KOPT-K1 (cell line): ENCODE results near the gene KCNT1.

Experiments
- H3K27ac ChIP-seq: fragments of 200-600 bp; sonication (generic); 2 replicates; pipeline ENCODE4 v1.5.1; 2016; ENCODE audit warnings: antibody characterized with exemption, mild to moderate bottlenecking, low read depth, low read length; ENCODE audit not compliant: poor library complexity, severe bottlenecking
- H3K36me3 ChIP-seq: fragments of 200-600 bp; sonication (generic); 2 replicates; pipeline ENCODE4 v1.5.1; 2017; ENCODE audit warnings: antibody characterized with exemption, mild to moderate bottlenecking, low read length, moderate library complexity; ENCODE audit not compliant: insufficient read depth
- H3K9me3 ChIP-seq: fragments of 200-600 bp; sonication (generic); 2 replicates; pipeline ENCODE4 v1.5.1; 2017; ENCODE audit warnings: antibody characterized with exemption, low read length, mild to moderate bottlenecking; ENCODE audit not compliant: insufficient read depth, poor library complexity, severe bottlenecking

KCNT1 gene

DNA sequence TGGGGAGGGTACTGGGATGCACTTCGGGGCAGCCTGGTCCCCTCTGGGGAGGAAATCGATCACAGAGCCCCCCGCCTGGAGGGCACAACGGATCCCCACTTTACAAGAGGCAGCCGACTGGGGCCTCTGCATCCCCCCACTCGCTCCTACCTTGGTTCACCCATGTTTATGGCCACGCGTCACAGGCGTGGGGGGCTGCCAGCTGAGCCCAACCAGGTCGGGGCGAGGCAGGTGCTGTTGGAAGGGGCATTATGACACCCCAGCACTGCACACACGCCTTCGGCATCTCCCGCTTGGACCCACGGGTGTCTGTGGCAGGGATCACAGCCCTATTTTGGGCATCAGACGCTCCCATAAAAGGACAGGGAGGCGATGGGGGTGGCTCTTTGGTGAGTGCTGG, 17.3 kb upstream of the KCNT1 start:
- H3K9me3 ChIP-seq, result no peaks in the 10 kb centered on the region
- no peak overlapping the region for H3K27ac ChIP-seq
- H3K36me3 ChIP-seq, result no peaks in the 10 kb centered on the region

DNA sequence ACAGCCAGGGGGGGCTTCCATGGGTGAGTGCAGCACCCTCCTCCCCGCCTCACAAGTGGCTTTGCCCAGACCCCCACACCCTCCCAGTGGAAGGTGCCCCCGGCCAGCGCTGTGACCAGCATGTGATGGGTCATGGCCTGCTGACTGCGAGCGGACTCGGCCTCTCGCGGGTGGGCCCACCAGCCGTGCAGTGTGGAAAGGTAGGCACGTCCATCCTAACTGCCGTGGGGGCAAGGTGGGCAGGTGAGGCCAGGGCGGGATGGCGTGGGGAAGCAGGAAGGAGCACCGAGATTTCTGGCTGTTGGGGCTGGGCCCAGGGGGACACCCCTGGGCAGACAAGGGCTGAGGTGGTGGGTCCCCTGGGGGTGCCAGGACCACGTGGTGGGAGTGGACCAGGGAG, 14.8 kb upstream of the KCNT1 start:
- no peaks in the 10 kb centered on the region for H3K36me3 ChIP-seq
- H3K9me3 ChIP-seq, result no peaks in the 10 kb centered on the region
- H3K27ac ChIP-seq, result no peak overlapping the region

DNA sequence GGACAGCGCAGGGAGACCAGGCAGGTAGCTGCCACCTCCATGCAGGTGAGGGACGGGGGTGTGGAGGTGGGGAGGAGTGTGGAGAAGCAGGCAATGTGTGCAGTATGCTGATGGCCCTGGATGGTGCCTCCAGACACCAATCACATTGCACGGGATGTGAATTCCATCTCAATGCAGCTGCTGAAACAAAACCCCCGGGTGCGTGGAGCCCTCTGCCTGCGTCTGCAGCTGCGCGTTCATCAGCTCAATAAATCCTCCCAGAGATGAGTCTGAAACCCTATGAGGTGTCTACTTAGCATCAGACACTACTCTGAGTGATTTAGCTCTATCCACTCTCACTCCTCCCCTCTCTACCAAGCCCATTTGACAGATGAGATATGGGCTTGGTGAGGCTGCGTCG, 13.0 kb upstream of the KCNT1 start:
- Histone ChIP-seq H3K36me3 (no peaks in the 10 kb centered on the region), H3K9me3 (no peaks in the 10 kb centered on the region), H3K27ac (no peak overlapping the region)

DNA sequence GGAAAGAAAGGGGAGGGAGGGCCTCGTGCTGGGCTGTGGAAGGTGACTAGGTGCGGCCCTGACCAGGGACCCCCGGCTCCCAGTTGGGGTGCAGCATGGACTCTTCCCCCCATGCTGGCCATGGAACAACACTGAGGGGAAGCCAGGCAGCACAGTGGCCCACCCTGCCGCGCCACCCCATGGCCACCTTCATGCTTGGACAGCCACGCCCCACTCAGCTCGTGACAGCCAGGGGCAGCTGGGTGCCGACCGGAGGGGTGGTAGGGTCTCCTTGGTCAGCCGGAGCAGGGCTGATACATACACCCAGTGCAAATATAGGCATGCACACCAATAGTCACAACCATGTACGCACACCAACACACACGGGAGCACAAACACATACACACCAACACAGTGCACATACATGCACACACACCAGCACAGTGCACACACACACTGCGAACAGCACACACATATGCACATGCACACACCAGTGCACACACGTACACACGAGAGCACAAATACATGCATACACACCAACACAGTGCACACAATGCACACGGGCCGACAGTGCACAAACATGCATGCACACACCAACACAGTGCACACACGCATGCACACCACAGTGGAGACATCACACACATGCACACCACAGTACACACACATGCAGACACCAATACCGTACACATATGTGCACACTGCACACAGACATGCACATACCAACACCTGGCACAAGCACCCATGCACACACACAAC, 11.0 kb upstream of the KCNT1 start:
- Histone ChIP-seq H3K9me3 (no peaks in the 10 kb centered on the region), H3K36me3 (no peaks in the 10 kb centered on the region), H3K27ac (no peak overlapping the region)

DNA sequence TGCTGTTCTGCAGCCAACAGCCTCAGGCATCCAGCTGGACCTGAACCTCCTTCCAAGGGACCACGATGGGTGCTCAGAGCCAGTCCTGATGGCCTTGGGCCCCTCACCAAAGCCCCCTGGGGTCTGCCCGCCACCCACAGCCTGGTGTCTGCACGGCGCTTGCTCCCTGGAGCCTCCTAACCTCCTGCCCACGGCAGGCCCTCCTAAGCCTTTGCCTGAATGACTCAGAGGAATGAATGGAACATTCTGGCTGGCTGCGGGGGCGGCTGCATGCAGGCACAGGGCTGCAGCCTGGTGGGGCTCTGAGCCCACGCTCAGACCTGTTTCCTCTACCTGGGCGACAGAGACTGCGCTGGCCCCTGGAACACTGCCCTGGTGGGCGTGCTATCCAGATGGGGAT, 9.6 kb upstream of the KCNT1 start:
- Histone ChIP-seq H3K27ac (no peak overlapping the region), H3K9me3 (no peaks in the 10 kb centered on the region), H3K36me3 (no peaks in the 10 kb centered on the region)

DNA sequence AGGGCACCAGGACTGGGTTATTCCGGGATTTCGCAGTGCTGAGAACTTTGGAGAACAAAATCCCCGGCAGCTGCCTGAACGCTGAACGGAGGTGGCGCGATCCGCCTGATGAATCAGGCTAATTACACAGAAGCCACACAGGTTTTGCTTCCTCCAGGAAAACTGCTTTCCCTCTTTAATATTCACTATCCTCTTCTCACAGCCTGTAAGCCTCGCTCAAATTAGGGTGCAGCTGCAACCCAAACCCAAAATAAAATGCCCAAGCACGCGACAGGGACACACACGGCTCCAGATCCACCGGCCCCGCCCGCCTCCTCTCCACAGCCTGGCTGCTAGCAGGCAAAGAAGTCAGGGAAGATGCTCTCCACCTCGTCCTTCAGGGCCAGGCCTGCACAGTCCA, 8.7 kb upstream of the KCNT1 start:
- Histone ChIP-seq H3K36me3 (no peaks in the 10 kb centered on the region), H3K27ac (no peak overlapping the region), H3K9me3 (no peaks in the 10 kb centered on the region)

DNA sequence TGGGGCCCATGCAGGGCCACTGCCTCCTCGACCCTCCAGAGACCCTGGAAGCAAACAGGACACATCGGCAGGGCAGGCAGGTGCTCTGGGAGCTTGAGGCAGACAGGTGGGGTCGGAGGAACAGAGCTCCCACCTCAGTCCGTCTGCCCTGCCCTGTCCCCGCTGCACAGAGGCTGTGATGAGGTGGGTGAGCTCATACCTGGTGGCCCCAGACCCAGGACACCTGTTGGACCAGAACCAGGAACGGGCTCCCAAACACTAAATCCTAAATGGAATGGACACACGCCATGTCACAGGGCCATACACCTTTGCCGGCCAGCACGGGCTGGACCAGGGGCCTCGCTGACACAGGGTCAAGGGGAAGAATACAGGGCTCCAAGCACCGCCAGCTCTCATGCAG, 8.2 kb upstream of the KCNT1 start:
- no peaks in the 10 kb centered on the region for H3K36me3 ChIP-seq
- no peaks in the 10 kb centered on the region for H3K9me3 ChIP-seq
- no peak overlapping the region for H3K27ac ChIP-seq

DNA sequence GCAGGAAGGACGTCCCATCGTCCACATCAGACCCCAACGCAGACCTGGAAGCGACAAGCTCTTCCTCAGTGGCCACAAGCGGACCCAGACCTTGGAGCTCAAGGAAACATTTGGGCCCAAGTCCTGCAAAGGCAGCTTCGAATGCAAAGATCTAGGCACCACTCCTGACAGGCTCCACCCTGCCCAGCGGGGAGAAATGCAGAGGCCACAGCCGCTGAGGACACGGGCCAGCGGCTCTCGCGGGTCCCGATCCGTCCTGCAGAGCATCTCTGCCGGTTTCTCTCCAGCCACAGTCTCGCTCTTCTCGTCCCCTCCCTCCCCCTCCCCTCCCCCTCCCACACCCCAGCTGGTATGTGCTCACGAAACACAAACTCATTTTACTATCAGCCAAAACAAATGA, 7.6 kb upstream of the KCNT1 start:
- no peak overlapping the region for H3K27ac ChIP-seq
- no peaks in the 10 kb centered on the region for H3K9me3 ChIP-seq

DNA sequence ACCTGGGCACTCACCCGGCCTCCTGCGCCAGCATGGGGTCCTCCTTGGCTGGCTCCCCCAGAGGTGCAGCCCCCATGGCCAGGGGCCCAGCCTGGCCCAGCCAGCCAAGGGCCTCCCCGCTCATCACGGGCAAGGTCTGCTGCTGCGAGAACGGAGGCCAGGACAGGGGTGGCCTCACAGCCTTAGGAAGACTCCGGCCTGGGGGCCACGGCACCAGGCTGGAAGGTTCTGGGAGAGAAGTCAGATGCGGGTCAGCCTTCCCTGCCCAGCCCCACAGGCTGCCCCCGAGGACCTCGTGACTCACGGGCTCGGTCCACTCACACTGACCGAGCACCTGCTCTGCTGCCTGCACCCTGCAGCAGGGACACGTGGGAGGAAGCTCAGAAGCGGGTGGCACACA, 6.9 kb upstream of the KCNT1 start:
- Histone ChIP-seq H3K9me3 (no peaks in the 10 kb centered on the region), H3K36me3 (no peaks in the 10 kb centered on the region), H3K27ac (no peak overlapping the region)

More for the DNA sequence above, 7.6 kb upstream of the KCNT1 start:
- no peaks in the 10 kb centered on the region for H3K36me3 ChIP-seq

DNA sequence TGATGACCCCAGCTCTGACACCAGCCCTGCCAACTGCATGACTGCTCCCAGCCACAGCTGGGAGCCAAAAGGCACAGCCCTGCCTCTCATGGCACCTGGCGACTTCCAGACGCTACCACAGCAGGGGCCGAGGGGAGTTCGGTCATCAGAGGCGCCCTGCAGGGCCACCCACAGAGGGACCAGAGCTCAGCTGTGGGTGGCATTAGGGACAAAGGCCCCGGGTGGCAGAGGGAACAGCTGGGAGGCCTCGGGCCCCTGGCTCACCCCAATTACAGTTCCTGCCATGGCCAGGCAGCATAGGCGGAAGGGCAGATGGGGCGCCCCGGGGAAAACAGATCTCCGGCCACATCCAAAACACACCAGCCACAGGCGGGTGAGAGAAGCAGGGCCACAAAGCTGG, 6.3 kb upstream of the KCNT1 start:
- H3K27ac ChIP-seq, result no peak overlapping the region
- no peaks in the 10 kb centered on the region for H3K9me3 ChIP-seq
- no peaks in the 10 kb centered on the region for H3K36me3 ChIP-seq

DNA sequence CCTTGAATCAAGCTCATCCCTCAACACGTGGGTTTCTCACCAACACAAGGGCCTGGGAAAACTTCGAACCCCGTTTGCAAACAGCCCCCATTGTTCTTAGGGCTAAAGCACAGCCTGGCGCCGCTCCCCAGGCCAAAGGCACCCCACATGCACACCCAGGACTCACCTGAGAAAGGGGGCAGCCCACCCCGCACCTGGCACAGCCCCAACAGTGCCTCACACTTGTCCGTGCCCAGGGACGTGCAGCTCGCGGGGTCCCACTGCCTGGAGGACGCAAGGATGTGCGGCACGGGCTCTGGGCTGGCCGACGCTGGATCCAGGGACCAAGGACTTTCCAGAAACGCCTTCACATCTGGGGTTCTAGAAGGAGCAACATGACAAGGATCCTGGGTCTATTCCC, 5.5 kb upstream of the KCNT1 start:
- no peaks in the 10 kb centered on the region for H3K36me3 ChIP-seq
- no peak overlapping the region for H3K27ac ChIP-seq
- no peaks in the 10 kb centered on the region for H3K9me3 ChIP-seq

DNA sequence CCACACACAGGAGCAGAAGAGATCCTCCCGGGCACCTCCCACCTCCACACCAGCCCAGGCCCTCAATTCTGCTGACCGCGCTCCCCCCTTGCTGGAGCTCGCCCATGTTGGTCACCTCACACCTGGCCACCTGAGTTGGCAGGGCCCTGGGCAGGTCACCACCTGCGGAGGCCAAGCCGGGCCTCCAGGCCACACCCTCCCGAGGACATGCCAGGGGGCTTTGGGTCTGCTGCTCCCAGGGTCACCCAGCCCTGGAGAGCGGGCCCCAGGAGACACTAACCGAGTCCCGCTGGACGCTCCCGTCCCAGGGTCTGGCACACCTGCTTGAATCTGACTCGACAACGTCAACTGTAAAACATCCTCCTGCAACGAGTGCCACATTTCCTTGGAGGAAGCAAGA, 4.8 kb upstream of the KCNT1 start:
- Histone ChIP-seq H3K36me3 (no peaks in the 10 kb centered on the region), H3K9me3 (no peaks in the 10 kb centered on the region), H3K27ac (no peak overlapping the region)

DNA sequence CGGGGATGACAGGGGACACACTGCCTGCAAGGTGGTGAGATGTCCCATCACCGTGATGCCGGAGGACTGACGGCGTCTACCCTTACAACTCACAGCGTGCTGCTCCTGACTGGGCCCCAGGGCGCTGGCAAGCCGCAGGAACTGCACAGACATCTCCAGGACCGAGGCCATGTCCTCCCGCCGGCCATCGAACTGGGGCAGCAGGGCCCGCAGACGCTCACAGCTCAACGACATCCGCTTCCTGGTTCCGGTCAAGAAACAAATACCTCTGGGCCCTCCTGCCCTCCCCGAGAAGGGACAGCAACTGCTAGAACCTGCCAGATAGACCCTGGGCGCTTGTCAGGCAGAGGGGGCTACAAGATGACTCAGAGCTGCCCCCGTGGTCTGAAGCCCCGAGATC, 3.7 kb upstream of the KCNT1 start:
- no peaks in the 10 kb centered on the region for H3K9me3 ChIP-seq
- no peak overlapping the region for H3K27ac ChIP-seq
- no peaks in the 10 kb centered on the region for H3K36me3 ChIP-seq

DNA sequence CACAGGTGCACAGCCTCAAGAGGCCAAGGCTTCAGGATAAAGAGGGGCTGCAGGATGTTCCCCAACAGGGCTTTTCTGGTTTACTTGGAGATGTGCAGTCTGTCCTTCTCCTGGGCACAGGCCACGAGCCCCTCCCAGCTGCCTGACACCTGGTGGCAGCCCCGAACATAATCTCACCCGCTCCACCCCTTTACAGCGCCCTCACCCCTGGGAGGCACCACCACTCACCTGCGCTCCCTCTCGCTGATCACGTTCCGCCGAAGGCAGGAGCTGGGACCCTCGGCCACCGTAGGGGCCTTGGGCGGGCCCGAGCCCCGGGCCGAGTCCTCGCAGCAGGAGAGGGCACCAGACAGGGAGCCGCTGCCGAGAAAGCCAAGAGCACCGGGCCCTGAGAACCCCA, 3.2 kb upstream of the KCNT1 start:
- H3K9me3 ChIP-seq, result no peaks in the 10 kb centered on the region
- H3K36me3 ChIP-seq, result no peaks in the 10 kb centered on the region
- H3K27ac ChIP-seq, result no peak overlapping the region

DNA sequence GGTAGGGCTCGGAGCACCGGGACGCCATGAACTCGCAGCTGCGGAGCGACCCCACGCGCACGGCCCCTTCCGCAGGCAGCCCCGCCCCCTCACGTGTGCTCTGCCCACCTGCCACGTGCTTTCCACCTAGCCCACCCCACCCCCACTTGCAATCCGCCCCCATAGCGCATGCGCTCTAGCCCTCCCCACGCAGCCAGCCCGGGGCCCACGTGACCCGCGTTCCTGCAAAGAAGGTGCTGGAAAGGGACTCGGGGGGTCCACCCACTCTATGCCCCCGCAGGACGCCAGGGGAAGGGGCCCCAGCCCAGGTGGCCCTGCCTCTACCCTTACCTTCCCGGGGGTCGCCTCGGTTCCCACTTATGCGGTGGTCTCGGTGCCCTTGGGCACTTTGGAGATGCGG, 2.5 kb upstream of the KCNT1 start, which contains the start of gene SOHLH1:
Gene SOHLH1, minus strand, starts transcription at position 42 of the 400 bp plus-strand sequence. Its CDS starts 14 bp downstream, at position 28.
- H3K36me3 ChIP-seq, result no peaks in the 10 kb centered on the region
- no peak within 1 kb of the TSS for H3K27ac ChIP-seq
- H3K9me3 ChIP-seq, result no peaks in the 10 kb centered on the region

DNA sequence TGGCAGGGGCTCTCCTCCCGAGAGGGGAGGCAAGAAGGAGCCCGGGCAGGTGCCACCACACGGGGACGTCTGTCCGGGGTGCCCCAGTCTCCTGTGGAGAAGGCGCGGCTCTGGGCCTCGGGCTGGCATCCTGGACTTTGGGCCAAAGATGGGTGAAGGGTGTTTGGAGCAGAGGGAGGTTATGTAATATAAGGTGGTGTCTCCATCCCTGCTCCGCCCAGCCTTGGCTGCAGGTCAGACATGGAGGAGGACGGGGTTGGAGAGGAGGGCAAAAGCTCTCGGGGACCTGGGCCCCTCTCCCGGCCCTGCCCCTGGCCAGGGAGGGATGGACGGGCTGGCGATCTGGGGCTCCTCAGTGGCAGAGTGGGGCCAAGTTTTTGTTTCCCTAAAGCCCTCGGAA, 1.5 kb upstream of the KCNT1 start:
- H3K36me3 ChIP-seq, result no peaks in the 10 kb centered on the region
- no peak overlapping the region for H3K27ac ChIP-seq
- no peaks in the 10 kb centered on the region for H3K9me3 ChIP-seq
